IPS-15b (cell line): ENCODE data around the gene TGFBI.
"Not testable (repeated sequence)": the region's sequence is repeated elsewhere in the genome, so short reads cannot be mapped to it uniquely, and the experiment has no call there.

Source experiments
- H3K27me3 ChIP-seq: one replicate; pipeline ENCODE4 v1.6.1; 2013; ENCODE audit warnings: low read length; ENCODE audit not compliant: control insufficient read depth, insufficient read depth
- H3K36me3 ChIP-seq: one replicate; pipeline ENCODE4 v1.6.1; 2013; ENCODE audit warnings: low read length; ENCODE audit not compliant: control insufficient read depth, insufficient read depth
- H3K4me1 ChIP-seq: one replicate; pipeline ENCODE4 v1.6.1; 2013; ENCODE audit warnings: mild to moderate bottlenecking, low read length; ENCODE audit not compliant: control insufficient read depth, insufficient read depth
- H3K4me3 ChIP-seq: one replicate; pipeline ENCODE4 v1.5.1; 2013; ENCODE audit warnings: low read depth, low read length
- H3K9ac ChIP-seq: one replicate; pipeline ENCODE4 v1.6.1; 2013; ENCODE audit warnings: low read depth, mild to moderate bottlenecking, low read length
- H3K9me3 ChIP-seq: one replicate; pipeline ENCODE4 v1.6.1; 2013; ENCODE audit warnings: mild to moderate bottlenecking, low read length; ENCODE audit not compliant: control insufficient read depth, insufficient read depth

Gene TGFBI

GRCh38 chr5:136040746-136041415, 12.1 kb downstream of the TGFBI start:
- Histone ChIP-seq H3K4me3 (no peak overlapping the region), H3K27me3 (peaks cover 6% of the 10 kb centered on the region), H3K9ac (no peak overlapping the region), H3K4me1 (no peaks in the 10 kb centered on the region), H3K9me3 (no peaks in the 10 kb centered on the region), H3K36me3 (no peaks in the 10 kb centered on the region)

GRCh38 chr5:136042156-136042555, 13.4 kb downstream of the TGFBI start:
- Histone ChIP-seq H3K36me3 (no peaks in the 10 kb centered on the region), H3K4me1 (no peaks in the 10 kb centered on the region), H3K27me3 (peaks cover 6% of the 10 kb centered on the region), H3K9me3 (no peaks in the 10 kb centered on the region), H3K4me3 (no peak overlapping the region), H3K9ac (no peak overlapping the region)

GRCh38 chr5:136042665-136043121, 13.9 kb downstream of the TGFBI start:
- no peaks in the 10 kb centered on the region for H3K9me3 ChIP-seq
- H3K4me1 ChIP-seq: no peaks in the 10 kb centered on the region
- peaks cover 6% of the 10 kb centered on the region for H3K27me3 ChIP-seq
- no peaks in the 10 kb centered on the region for H3K36me3 ChIP-seq
- H3K4me3 ChIP-seq: no peak overlapping the region
- H3K9ac ChIP-seq: no peak overlapping the region

- no peak overlapping the region for H3K9ac ChIP-seq
- H3K9me3 ChIP-seq: no peaks in the 10 kb centered on the region
- no peak overlapping the region for H3K4me3 ChIP-seq
- H3K36me3 ChIP-seq: no peaks in the 10 kb centered on the region
- no peaks in the 10 kb centered on the region for H3K4me1 ChIP-seq
- peaks cover 6% of the 10 kb centered on the region for H3K27me3 ChIP-seq
Measured at GRCh38 chr5:136043551-136043950, 14.8 kb downstream of the TGFBI start.

- Histone ChIP-seq H3K27me3 (peaks cover 4% of the 10 kb centered on the region), H3K4me3 (no peak overlapping the region), H3K4me1 (no peaks in the 10 kb centered on the region), H3K36me3 (no peaks in the 10 kb centered on the region), H3K9me3 (no peaks in the 10 kb centered on the region), H3K9ac (no peak overlapping the region)
Measured at GRCh38 chr5:136043968-136044610, 15.3 kb downstream of the TGFBI start.

- not testable (repeated sequence) for H3K9me3 ChIP-seq, H3K4me3 ChIP-seq, H3K27me3 ChIP-seq, H3K9ac ChIP-seq, H3K4me1 ChIP-seq, H3K36me3 ChIP-seq
Measured at GRCh38 chr5:136045026-136045425, 16.2 kb downstream of the TGFBI start.

GRCh38 chr5:136046246-136046645, 17.5 kb downstream of the TGFBI start:
- no peaks in the 10 kb centered on the region for H3K36me3 ChIP-seq

GRCh38 chr5:136047858-136048257, 19.1 kb downstream of the TGFBI start:
- H3K4me3 ChIP-seq: no peak overlapping the region
- no peaks in the 10 kb centered on the region for H3K9me3 ChIP-seq
- no peaks in the 10 kb centered on the region for H3K4me1 ChIP-seq
- H3K9ac ChIP-seq: no peak overlapping the region
- no peaks in the 10 kb centered on the region for H3K36me3 ChIP-seq
- no peaks in the 10 kb centered on the region for H3K27me3 ChIP-seq

More at GRCh38 chr5:136046246-136046645, 17.5 kb downstream of the TGFBI start:
- H3K9ac ChIP-seq: no peak overlapping the region
- H3K9me3 ChIP-seq: no peaks in the 10 kb centered on the region
- H3K27me3 ChIP-seq: no peaks in the 10 kb centered on the region
- no peaks in the 10 kb centered on the region for H3K4me1 ChIP-seq
- no peak overlapping the region for H3K4me3 ChIP-seq

- Histone ChIP-seq H3K27me3 (no peaks in the 10 kb centered on the region), H3K4me3 (no peak overlapping the region), H3K4me1 (no peaks in the 10 kb centered on the region)
Measured at GRCh38 chr5:136048966-136049365, 20.2 kb downstream of the TGFBI start.

GRCh38 chr5:136051486-136052220, 22.9 kb downstream of the TGFBI start:
- H3K4me3 ChIP-seq: no peak overlapping the region
- H3K9me3 ChIP-seq: no peaks in the 10 kb centered on the region
- H3K27me3 ChIP-seq: no peaks in the 10 kb centered on the region
- no peak overlapping the region for H3K9ac ChIP-seq
- no peaks in the 10 kb centered on the region for H3K36me3 ChIP-seq
- H3K4me1 ChIP-seq: no peaks in the 10 kb centered on the region

More at GRCh38 chr5:136048966-136049365, 20.2 kb downstream of the TGFBI start:
- Histone ChIP-seq H3K9ac (no peak overlapping the region), H3K36me3 (no peaks in the 10 kb centered on the region), H3K9me3 (no peaks in the 10 kb centered on the region)

- Histone ChIP-seq H3K9ac (no peak overlapping the region), H3K4me3 (no peak overlapping the region), H3K9me3 (no peaks in the 10 kb centered on the region), H3K36me3 (no peaks in the 10 kb centered on the region), H3K27me3 (no peaks in the 10 kb centered on the region), H3K4me1 (peaks cover 4% of the 10 kb centered on the region)
Measured at GRCh38 chr5:136052692-136053335, 24.0 kb downstream of the TGFBI start.
